ENCODE results near the gene EFHC1. TPM values are rescaled to one million over a fixed set of nuclear protein-coding genes. Genes with fewer than 3 reads are reported as not detected.

EFHC1 gene
- total RNA-seq, 1 donor from 2014 or later: 25.6 TPM

DNA sequence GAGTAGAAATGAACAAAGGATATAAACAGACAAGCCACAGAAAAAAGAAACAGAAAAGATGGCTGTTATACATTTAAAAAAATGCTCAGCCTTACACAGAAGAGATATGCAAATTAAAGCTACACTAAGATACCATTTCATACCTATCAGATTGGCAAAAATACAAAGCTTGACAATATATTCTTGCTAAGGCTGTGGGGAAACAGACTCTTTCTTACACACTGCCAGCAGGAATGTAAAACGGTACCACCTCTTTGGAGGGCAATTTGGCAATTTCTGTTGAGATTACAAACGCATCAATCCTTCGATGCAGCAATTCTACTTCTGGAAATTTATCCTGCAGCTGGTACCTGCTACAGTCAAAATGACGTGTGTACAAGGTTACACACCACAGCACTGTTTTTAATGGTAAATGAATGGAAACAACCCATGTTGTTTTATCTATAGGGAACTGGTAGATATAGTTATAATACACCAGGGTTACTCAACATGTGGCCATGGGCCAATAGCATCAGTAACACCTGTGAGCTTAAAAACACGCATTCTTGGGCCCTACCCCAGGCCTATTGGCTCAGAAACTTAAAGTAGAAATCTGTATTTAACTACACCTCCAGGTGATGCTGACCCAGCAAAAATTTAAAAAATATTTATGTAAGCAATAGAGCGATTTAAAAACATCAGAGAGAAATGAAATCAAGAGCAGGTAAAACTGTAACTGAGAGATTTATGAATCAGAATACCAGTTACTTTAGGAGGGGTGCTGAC is 103.4 kb downstream of the EFHC1 start:
- H3K4me2 ChIP-seq (ENCODE audit: low read length): peak overlapping the region; percentile 14
- Mint-ChIP-seq H3K27ac (ENCODE audit: unreplicated experiment) (peak overlapping the region; percentile 70), H3K4me3 (ENCODE audit: unreplicated experiment) (no peak overlapping the region), H3K9me3 (ENCODE audit: unreplicated experiment) (no peaks in the 10 kb centered on the region), H3K4me1 (ENCODE audit: low read depth, unreplicated experiment) (peaks cover 42% of the 10 kb centered on the region), H3K36me3 (ENCODE audit: low read depth, unreplicated experiment) (peaks cover 10% of the 10 kb centered on the region), H3K27me3 (ENCODE audit: low read depth, unreplicated experiment) (no peaks in the 10 kb centered on the region)
- no peaks in the 10 kb centered on the region for H3K27me3 ChIP-seq (ENCODE audit: insufficient read depth, low read length)
- peaks cover 6% of the 10 kb centered on the region for H3K36me3 ChIP-seq (ENCODE audit: insufficient read depth, low read length)
- H3K9me3 ChIP-seq (ENCODE audit: insufficient read depth, low read depth, low read length): no peaks in the 10 kb centered on the region
- DNase-seq (ENCODE audit: low read depth): no peak
- no peak for FAIRE-seq
- H4K20me1 ChIP-seq (ENCODE audit: insufficient read depth, low read length): no peaks in the 10 kb centered on the region
- TF ChIP-seq, protein P1, sequence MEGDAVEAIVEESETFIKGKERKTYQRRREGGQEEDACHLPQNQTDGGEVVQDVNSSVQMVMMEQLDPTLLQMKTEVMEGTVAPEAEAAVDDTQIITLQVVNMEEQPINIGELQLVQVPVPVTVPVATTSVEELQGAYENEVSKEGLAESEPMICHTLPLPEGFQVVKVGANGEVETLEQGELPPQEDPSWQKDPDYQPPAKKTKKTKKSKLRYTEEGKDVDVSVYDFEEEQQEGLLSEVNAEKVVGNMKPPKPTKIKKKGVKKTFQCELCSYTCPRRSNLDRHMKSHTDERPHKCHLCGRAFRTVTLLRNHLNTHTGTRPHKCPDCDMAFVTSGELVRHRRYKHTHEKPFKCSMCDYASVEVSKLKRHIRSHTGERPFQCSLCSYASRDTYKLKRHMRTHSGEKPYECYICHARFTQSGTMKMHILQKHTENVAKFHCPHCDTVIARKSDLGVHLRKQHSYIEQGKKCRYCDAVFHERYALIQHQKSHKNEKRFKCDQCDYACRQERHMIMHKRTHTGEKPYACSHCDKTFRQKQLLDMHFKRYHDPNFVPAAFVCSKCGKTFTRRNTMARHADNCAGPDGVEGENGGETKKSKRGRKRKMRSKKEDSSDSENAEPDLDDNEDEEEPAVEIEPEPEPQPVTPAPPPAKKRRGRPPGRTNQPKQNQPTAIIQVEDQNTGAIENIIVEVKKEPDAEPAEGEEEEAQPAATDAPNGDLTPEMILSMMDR (IDR thresholded peaks at IDR 0.05; ENCODE audit: insufficient read depth, low read depth, low read length): no peak
- TF ChIP-seq EZH2 (IDR thresholded peaks at IDR 0.05; ENCODE audit: insufficient read depth, low read length): no peak
- no peak overlapping the region for H3K27ac ChIP-seq (ENCODE audit: low read depth, low read length)
- H3K4me3 ChIP-seq (ENCODE audit: insufficient read depth, low read depth, low read length): no peak overlapping the region
- H3K79me2 ChIP-seq (ENCODE audit: insufficient read depth, low read length): peaks cover 72% of the 10 kb centered on the region
- peaks cover 33% of the 10 kb centered on the region for H3K4me1 ChIP-seq (ENCODE audit: insufficient read depth, low read length)
- no peak overlapping the region for H3K9ac ChIP-seq (ENCODE audit: low read length)
- no peak overlapping the region for H2AFZ ChIP-seq (ENCODE audit: low read depth, low read length)

DNA sequence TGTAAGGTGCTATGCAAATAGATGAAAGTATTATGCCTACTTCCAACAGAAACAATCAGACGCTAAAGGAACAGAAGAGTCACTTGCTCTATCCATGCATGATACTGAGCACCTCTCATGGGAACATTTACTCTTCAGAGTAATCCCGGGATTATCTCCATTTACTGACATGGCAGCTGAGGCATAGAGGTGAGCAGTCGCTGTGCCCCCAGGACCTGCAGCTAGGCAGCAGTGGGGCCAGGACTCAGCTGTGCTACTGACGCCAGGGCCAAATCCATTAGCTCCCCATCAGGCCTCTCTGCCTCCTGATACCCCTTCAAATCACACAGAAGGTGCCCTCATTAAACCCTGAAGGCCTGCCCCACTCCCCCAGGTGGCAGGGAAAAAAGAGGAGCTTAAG is 104.8 kb downstream of the EFHC1 start:
- Mint-ChIP-seq H3K27me3 (ENCODE audit: low read depth, unreplicated experiment) (no peaks in the 10 kb centered on the region), H3K4me3 (ENCODE audit: unreplicated experiment) (no peak overlapping the region), H3K36me3 (ENCODE audit: low read depth, unreplicated experiment) (peaks cover 5% of the 10 kb centered on the region), H3K9me3 (ENCODE audit: unreplicated experiment) (no peaks in the 10 kb centered on the region), H3K4me1 (ENCODE audit: low read depth, unreplicated experiment) (peaks cover 32% of the 10 kb centered on the region), H3K27ac (ENCODE audit: unreplicated experiment) (no peak overlapping the region)
- TF ChIP-seq, protein P1 (IDR thresholded peaks at IDR 0.05; ENCODE audit: insufficient read depth, low read depth, low read length): no peak
- no peak for TF ChIP-seq EZH2 (IDR thresholded peaks at IDR 0.05; ENCODE audit: insufficient read depth, low read length)
- Histone ChIP-seq H3K79me2 (ENCODE audit: insufficient read depth, low read length) (peaks cover 68% of the 10 kb centered on the region), H3K9ac (ENCODE audit: low read length) (no peak overlapping the region), H3K27ac (ENCODE audit: low read depth, low read length) (no peak overlapping the region), H3K9me3 (ENCODE audit: insufficient read depth, low read depth, low read length) (no peaks in the 10 kb centered on the region), H2AFZ (ENCODE audit: low read depth, low read length) (no peak overlapping the region), H3K4me1 (ENCODE audit: insufficient read depth, low read length) (peaks cover 30% of the 10 kb centered on the region), H3K27me3 (ENCODE audit: insufficient read depth, low read length) (no peaks in the 10 kb centered on the region), H4K20me1 (ENCODE audit: insufficient read depth, low read length) (no peaks in the 10 kb centered on the region), H3K4me3 (ENCODE audit: insufficient read depth, low read depth, low read length) (no peak overlapping the region), H3K4me2 (ENCODE audit: low read length) (no peak overlapping the region), H3K36me3 (ENCODE audit: insufficient read depth, low read length) (peaks cover 9% of the 10 kb centered on the region)
- FAIRE-seq (no peak), DNase-seq (ENCODE audit: low read depth) (no peak)

DNA sequence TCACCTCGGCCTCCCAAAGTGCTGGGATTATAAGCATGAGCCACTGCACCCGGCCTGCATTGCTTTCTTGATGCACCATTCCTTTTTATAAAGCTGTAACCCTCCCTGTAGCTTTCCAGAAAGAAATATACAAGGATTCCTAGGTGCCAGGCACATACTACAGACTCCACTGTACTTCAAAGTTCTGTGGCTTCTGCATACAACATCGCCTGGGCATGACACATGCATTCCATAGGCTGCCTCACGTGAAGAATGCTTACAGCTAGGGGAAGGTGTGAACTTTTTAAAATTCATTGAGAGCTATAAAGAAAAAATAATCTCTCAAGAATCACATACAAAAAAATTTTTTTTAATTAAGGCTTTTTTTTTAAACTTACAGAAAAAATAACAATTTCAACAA is 106.5 kb downstream of the EFHC1 start:
- Histone ChIP-seq H3K4me3 (ENCODE audit: insufficient read depth, low read depth, low read length) (no peak overlapping the region), H3K9me3 (ENCODE audit: insufficient read depth, low read depth, low read length) (no peaks in the 10 kb centered on the region), H3K9ac (ENCODE audit: low read length) (no peak overlapping the region), H3K27me3 (ENCODE audit: insufficient read depth, low read length) (no peaks in the 10 kb centered on the region), H3K36me3 (ENCODE audit: insufficient read depth, low read length) (peaks cover 18% of the 10 kb centered on the region), H3K4me1 (ENCODE audit: insufficient read depth, low read length) (peaks cover 33% of the 10 kb centered on the region), H2AFZ (ENCODE audit: low read depth, low read length) (no peak overlapping the region), H4K20me1 (ENCODE audit: insufficient read depth, low read length) (no peaks in the 10 kb centered on the region), H3K27ac (ENCODE audit: low read depth, low read length) (no peak overlapping the region), H3K4me2 (ENCODE audit: low read length) (no peak overlapping the region), H3K79me2 (ENCODE audit: insufficient read depth, low read length) (peaks cover 71% of the 10 kb centered on the region)
- TF ChIP-seq EZH2 (IDR thresholded peaks at IDR 0.05; ENCODE audit: insufficient read depth, low read length): no peak
- TF ChIP-seq, protein P1 (IDR thresholded peaks at IDR 0.05; ENCODE audit: insufficient read depth, low read depth, low read length): no peak
- peak overlapping the region; percentile 47 for H3K27ac Mint-ChIP-seq (ENCODE audit: unreplicated experiment)
- H3K4me1 Mint-ChIP-seq (ENCODE audit: low read depth, unreplicated experiment): peaks cover 41% of the 10 kb centered on the region
- FAIRE-seq: no peak
- no peaks in the 10 kb centered on the region for H3K27me3 Mint-ChIP-seq (ENCODE audit: low read depth, unreplicated experiment)
- H3K36me3 Mint-ChIP-seq (ENCODE audit: low read depth, unreplicated experiment): no peaks in the 10 kb centered on the region
- H3K9me3 Mint-ChIP-seq (ENCODE audit: unreplicated experiment): peaks cover 1% of the 10 kb centered on the region
- H3K4me3 Mint-ChIP-seq (ENCODE audit: unreplicated experiment): no peak overlapping the region
- peak; percentile 54 for DNase-seq (ENCODE audit: low read depth)

Data from astrocyte (in vitro differentiated cells and primary cell).